SK-N-MC (cell line): Measurements from ENCODE around the gene CFAP90.

Source experiments
- EZH2 ChIP-seq: fragments of 200-600 bp; sonication (generic); IDR thresholded peaks from one replicate; pipeline ENCODE4 v1.6.1; 2017; ENCODE audit warnings: antibody characterized with exemption
- POLR2AphosphoS5 ChIP-seq: IDR thresholded peaks from 2 replicates; pipeline ENCODE4 v1.6.1; 2012; ENCODE audit warnings: mild to moderate bottlenecking, low read depth, low read length, borderline replicate concordance

DNA sequence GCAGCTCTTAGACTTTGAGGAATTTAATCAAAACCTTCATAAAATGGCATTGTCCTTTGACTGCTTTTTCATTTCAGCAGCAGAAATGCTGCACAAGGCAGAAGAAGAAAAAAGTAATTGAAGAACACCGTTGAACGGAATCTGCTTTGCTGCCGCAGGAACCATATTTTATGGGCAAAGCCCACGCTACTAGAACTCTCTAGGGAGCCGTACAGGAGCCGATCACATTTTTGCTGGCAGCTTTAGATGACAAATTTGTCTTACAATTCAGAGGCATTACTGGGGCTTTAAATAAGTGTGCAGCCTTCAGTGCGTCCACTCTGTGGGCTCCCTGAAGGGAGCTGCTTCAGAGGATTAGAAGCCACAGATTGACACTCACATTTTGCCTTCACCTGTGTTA lies 5.4 kb downstream of the CFAP90 start:
- TF ChIP-seq POLR2AphosphoS5 (no peak), EZH2 (no peak)
